Cardiac septum (tissue), 1 donor: ENCODE measurements around the gene AGO1. TPM values are rescaled to one million over a fixed set of nuclear protein-coding genes. Genes with fewer than 3 reads are reported as not detected.
"Not testable (repeated sequence)": the region's sequence is repeated elsewhere in the genome, so short reads cannot be mapped to it uniquely, and the experiment has no call there.

ENCODE experiments used
- DNase-seq: peaks from one replicate; pipeline ENCODE4 v3.0.0-alpha.2; 2020; ENCODE audit warnings: low spot score
- intact Hi-C: fragments of 100-400 bp; cut with DNase I; formaldehyde crosslinking; loops from one replicate; pipeline ENCODE4 v1.14.0; 2022
- total RNA-seq: library from RNA; stranded (reverse); fragmentation: NEBNext Ultra II Directional; extraction: Animal tissue kit (Norgen Biotek cat#: 25700); gene quantifications from one replicate; pipeline ENCODE4 v1.2.1, GENCODE V29; 2021
- donor health status: DM: no; HTN: no; CAD: no.

The AGO1 gene
- total RNA-seq, 1 donor from 2014 or later: 21.1 TPM

- no peak for DNase-seq
- intact Hi-C loops: no loop called here
These were observed 18.2 kb upstream of the AGO1 start for GRCh38 chr1:35864813-35865212.

GRCh38 chr1:35866991-35867390, 16.0 kb upstream of the AGO1 start:
- no peak for DNase-seq
- intact Hi-C loops: no loop called here

DNA sequence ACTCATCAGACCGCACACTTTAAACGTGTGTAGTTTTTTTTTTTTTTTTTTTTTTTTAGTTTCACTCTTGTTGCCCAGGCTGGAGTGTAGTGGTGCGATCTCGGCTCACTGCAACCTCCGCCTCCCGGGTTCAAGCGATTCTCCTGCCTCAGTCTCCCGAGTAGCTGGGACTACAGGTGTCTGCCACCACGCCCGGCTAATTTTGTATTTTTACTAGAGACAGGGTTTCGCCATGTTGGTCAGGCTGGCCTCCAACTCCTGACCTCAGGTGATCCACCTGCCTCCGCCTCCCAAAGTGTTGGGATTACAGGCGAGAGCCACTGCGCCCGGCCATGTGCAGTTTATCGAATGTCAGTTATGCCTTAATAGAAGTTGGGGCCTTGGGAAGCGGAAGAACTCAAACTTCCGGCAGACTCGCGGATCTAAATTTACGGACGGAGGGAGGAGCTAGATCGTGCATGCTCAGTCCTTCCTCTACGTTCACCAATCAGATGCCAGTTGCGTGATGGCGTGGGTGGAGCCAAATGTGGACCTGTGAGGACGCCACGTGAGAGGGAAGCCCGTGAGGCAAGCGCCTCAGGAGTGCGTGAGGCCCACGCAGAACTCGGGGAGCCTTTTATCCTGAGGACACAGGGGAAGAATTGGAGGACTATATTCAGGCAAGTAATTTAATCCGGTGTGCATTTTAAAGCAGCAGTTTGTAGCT, 13.6 kb upstream of the AGO1 start:
- DNase-seq, intact Hi-C loops: not testable (repeated sequence)

DNA sequence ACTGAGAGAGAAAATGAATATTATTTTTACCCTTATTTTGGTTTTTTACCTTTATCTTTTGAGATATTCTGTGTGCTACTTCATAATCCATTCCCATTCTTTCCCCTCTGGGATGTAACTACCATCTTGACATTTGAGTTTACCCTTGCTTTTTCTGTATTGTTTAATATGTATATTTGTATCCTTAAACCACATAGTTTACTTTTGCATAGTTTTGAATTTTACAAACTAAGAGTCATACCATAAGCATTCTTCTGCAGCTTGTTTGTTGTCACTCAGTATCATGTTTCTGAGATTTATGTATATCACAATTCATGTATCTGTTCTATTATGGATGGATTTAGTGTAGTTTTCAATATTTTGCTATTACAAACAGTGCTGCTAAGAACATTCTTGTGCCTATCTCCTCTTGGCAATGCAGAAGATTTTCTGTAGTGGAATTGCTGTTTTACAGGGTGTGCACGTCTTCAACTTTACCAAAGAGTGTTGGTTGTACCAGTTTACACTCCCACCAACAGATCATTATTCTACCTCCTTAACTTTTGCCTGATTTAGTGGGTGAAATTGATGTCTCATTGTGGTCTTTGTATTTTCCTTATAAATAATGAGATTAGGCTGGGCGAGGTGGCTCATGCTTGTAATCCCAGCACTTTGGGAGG, 12.2 kb upstream of the AGO1 start:
- no peak for DNase-seq
- intact Hi-C loops: no loop called here

DNA sequence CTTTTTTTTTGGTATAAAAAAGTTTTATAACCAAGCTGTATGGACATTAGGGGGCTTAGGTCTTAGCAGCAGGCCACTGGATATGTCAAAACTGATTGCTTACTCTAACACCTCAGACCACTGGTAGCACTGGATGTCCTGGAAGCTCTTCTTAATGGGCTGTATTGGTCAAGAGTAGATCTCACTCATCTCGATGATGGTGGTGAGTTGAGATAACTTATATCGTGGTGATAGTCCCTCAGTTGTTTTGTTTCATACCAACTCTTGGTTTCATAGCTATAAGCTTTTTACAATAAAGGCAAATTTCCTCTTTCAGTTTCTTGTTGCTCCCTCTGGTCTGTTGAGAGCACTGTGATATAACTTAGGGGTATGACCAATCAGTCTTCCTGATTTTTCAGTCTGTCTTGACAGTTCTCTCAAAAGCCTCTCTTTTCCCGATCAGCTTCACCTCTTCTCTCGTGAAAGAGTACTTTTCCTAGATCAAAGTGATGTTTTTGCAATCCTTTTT, 9.7 kb upstream of the AGO1 start:
- DNase-seq: no peak
- intact Hi-C loops: no loop called here

DNA sequence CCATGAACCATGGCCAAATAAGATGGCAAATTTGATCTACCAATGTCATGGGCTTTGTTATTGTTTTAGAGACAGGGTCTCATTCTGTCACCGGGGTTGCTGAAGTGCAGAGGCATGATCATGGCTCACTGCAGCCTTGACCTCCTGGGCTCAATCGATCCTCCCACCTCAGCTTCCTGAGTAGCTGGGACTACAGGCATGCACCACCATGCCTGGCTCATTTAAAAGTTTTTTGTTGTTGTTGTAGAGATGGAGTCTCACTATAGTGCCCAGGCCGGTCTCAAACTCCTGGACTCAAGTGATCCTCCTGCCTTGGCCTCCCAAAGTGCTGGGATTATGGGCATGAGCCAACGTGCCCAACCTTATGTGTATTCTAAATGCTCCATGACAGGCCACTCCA, 8.9 kb upstream of the AGO1 start:
- DNase-seq: not testable (repeated sequence)

GRCh38 chr1:35876988-35877387, 6.0 kb upstream of the AGO1 start:
- intact Hi-C loops: no loop called here

More for the DNA sequence above, 8.9 kb upstream of the AGO1 start:
- intact Hi-C loops: not testable (repeated sequence)

GRCh38 chr1:35881850-35882273, 1.1 kb upstream of the AGO1 start:
- intact Hi-C loops: loop anchor here (5.0 kb wide), 1 partner anchor 50 kb away; the partner anchor contains the start of gene AGO3
- DNase-seq: no peak

More at GRCh38 chr1:35876988-35877387, 6.0 kb upstream of the AGO1 start:
- DNase-seq: no peak

DNA sequence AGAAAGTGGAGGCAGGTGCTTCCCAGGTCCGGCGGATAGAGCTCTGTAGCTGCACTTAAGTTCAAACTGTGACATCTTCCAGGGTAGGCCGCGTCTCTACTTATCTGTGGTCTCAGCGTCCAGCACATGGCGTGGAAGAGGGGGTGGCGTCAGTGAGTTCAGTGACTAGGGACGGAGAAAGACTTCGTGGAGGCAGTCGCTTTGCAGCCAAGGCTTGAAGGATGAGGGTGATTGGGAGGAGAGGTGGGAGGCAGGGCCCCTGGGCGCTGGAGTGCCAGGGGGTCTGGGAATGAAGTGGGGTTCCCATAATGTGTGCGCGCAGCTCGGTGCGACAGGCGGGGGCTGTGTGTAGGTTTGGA, 444 bp upstream of the AGO1 start:
- no peak for DNase-seq
- intact Hi-C loops: loop anchor here (5.0 kb wide), 1 partner anchor 50 kb away; the partner anchor contains the start of gene AGO3

GRCh38 chr1:35883635-35884101, 659 bp downstream of the AGO1 start:
- no peak for DNase-seq
- intact Hi-C loops: loop anchor here (2.0 to 5.0 kb wide), 2 partner anchors 49 to 205 kb away; partner anchors contain the start of genes ADPRS and AGO3

DNA sequence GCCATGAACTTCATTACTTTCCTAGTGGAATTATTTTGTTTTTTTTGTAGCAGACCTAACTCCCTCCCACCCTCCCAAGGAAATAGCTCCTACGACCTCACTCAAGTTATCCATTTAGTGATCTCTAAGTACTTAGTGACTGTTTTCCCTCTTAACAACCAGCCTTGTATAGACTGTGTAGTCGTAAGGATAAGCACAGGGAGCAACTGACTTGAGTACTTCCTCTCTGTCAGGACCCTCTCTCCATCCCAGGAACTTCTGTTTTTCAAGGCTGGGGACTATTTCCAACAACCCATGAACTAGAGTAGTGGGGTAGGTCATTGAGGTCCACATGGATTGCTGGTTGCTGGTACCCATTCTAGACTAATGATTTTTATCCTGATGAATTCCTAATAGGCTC, 1.9 kb downstream of the AGO1 start:
- DNase-seq: no peak
- intact Hi-C loops: loop anchor here (2.0 to 5.0 kb wide), 2 partner anchors 47 to 204 kb away; partner anchors contain the start of genes ADPRS and AGO3

GRCh38 chr1:35885961-35886558, 3.1 kb downstream of the AGO1 start:
- no peak for DNase-seq
- intact Hi-C loops: loop anchor here (2.0 kb wide), 1 partner anchor 203 kb away; the partner anchor contains the start of gene ADPRS

DNA sequence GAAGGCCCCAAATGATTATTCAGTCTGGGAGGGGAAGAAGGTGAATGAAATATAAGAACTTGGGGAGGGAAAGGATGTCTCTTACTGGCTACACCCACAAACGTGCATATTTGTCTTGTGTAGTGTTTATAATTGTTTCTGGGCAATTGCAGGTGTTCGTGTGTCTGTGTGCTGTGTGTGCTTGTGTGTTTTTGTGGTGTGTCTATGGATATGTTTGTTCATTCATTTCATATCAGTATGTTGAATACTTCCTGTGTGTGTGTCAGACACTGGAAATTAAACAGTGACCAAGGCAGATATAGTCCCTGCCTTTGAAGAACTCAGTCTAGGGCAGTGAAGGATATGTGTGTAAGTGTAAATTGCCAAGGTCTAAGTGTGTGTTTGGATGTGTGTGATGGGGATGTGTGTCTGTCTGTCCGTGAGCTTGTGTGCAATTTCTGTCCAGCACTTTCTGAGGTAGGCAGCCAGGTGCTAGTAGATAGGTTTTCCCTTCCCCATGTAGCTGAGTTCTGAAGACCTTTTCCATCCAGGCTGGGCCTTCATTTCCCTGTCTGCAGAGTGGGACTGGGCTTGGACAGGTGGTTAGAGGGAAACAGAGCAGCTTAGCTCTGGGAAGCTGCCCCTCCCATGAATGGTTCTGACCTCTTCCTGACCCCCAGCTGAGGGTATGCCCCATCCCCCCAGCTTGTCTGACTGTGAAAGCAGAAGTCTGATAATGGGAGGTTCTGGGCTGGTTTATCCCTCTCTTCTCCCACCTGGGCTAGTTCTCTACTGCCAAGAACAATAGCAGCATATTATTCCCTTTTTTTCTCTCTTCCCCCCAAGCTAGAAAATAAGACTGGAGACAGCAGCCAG, 3.8 kb downstream of the AGO1 start:
- intact Hi-C loops: no loop called here
- no peak for DNase-seq

- intact Hi-C loops: no loop called here
- no peak for DNase-seq
These were observed 4.5 kb downstream of the AGO1 start for GRCh38 chr1:35887508-35887907.

- DNase-seq: no peak
- intact Hi-C loops: no loop called here
These were observed 5.2 kb downstream of the AGO1 start for GRCh38 chr1:35888255-35888654.

GRCh38 chr1:35888981-35889380, 6.0 kb downstream of the AGO1 start:
- DNase-seq, intact Hi-C loops: not testable (repeated sequence)

DNA sequence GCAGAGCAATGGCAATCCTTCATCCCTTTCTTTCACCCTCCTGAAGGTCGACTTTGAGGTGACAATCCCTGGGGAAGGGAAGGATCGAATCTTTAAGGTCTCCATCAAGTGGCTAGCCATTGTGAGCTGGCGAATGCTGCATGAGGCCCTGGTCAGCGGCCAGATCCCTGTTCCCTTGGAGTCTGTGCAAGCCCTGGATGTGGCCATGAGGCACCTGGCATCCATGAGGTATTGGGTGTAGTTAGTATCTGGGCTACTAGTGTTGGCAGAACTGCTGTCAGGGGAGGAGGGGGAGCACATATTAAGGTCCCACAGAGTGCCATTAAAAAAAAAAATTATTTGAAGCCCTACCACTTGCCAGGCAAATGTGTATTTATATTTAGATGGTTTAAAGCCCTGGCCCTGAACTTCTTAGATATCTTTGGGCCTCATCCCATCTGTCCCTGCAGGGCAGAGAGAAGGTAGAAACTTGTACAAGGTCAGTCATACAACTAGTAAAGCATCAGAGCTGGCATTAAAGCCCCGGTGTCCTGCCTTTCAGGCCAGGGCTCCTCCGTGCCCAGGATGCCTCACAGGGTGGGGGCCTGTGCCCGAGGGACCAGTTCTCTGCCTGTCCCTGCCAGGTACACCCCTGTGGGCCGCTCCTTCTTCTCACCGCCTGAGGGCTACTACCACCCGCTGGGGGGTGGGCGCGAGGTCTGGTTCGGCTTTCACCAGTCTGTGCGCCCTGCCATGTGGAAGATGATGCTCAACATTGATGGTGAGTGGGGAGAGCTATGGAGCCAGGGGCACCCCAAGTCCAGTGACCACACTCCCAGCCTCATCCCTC, 10.3 kb downstream of the AGO1 start:
- intact Hi-C loops: no loop called here
- no peak for DNase-seq

DNA sequence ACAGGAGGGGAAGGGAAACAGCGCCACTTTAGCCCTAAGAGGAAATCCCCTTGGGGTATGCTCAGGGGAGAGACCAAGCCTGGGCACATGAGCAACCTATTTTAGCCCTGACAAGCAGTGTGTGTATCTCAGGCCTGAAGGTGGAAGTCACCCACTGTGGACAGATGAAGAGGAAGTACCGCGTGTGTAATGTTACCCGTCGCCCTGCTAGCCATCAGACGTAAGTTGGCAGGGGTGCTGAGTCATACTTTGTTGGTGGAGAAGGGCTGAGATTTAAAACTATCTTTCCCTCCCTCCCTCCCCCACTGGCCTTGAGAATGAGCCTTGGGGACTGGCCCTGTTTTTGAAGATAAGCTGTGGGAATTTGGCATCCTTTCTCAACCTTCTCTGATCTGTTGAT, 11.2 kb downstream of the AGO1 start:
- intact Hi-C loops: no loop called here
- DNase-seq: peak; percentile 80
